GM18499 (cell line): ENCODE measurements around the gene NUTF2.

Experiments
- ATAC-seq: cut with Tn5 transposase; IDR thresholded peaks from one replicate; pipeline ENCODE4 v1.9.1; 2021; ENCODE audit warnings: moderate number of reproducible peaks; ENCODE audit not compliant: insufficient read depth, unreplicated experiment

Gene NUTF2

DNA sequence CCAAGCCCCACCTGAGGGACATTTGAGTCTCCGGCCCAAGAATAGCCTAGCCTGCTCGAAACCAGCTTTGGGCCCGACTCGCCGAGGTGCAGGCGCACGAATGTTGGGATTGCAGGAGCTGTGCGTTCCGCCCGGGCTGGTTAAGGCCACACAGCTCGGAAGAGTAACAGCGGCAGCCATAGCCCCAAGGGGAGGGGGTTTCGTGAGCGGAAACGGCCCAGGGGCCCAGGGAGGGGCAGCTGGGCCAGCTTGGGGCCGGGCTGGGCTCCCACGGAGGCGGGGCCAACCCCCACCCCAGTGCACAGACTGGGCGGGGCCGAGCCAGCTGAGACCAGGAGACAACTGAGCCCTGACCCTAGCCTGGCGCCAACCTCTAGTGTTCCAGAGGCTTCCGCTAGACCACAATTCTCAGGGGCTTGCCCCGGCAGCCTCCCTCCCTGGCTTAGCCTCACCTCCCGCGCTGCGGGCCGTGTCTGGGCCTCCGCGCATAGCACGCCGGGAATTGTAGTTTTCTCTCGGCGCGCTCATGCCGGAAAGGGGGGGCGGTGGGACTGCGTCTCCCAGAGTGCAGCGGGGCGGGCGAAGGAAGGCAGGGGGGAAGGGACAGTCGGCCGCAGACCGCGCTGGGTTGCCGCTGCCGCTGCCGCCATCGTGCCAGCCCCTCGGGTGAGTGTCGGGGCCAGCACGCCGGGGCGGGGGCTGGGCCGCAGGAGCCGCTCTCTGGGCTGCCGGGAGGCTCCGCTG lies at the start of gene NUTF2:
Gene NUTF2, plus strand, starts transcription at position 614 of the 744 bp plus-strand sequence. CDS start 18,198 bp downstream, outside the sequence.
- peak; percentile 44 for ATAC-seq

DNA sequence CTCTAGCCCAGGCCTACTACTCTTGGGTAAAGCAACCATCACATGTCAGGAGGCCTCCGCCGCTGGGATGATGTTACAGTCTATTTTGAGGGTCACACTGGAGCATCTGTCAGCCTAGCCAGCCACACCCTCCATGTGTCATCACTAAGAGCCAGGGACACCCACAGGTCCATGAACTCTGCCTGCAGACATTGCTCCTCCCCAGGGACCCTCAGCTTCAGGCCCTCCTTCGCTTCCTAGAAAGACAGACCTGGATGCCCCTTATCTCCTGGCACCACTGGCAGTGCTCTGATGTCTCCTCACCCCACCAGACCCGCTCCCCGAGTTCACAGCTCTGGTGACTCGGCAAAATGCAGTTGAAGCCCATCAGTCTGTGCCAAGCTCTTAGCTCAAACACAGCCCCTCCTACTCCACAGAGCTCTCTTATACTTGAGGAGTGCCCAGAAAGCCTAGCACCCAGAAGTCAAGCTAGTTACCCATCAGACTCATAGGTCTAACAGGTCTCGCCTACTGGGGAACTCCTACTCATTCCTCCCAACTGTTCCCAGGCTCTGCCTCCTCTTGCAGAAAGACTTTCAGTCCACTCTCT lies 46.3 kb upstream of the NUTF2 start:
- ATAC-seq: no peak

- ATAC-seq: no peak
Observed at GRCh38 chr16:67801241-67801640, 45.5 kb upstream of the NUTF2 start.

- ATAC-seq: no peak
Observed at GRCh38 chr16:67801883-67802282, 44.9 kb upstream of the NUTF2 start.

- ATAC-seq: no peak
Observed at GRCh38 chr16:67803894-67804293, 42.8 kb upstream of the NUTF2 start.

GRCh38 chr16:67804853-67805542 lies 41.7 kb upstream of the NUTF2 start:
- no peak for ATAC-seq

DNA sequence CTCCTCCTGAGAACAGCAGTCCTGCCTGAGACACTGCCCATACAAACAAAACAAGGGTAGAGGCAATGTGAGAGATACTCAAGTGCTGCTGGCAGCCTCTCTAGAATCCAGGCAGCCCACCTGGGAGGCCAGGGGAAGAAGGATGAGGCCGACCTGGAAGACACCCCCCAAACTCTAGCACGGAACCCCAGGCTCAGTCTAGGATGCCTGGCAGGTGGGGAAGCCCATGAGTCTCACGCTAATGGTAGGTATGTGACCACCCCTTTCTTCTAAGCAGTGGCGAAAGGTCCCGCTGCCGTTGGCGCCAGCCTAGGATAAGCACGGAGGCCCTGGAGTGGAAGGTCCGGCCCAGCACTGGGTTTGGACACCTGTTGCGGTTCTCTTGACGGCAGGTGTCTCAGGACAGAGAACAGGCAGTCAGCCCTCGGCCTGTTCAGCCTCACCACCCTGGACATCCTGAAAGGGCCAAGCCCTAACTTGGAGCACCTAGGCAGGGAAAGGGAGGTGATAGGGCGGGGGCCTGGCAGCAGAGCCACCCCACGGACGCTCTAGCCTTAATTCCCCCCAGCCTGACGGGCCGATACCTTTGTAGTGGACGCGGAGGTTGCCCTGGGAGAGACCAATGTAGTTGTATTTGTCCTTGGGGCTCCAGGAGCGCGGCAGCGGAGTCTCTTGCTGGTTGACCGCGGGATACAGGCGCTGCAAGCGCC lies 40.9 kb upstream of the NUTF2 start:
- no peak for ATAC-seq

DNA sequence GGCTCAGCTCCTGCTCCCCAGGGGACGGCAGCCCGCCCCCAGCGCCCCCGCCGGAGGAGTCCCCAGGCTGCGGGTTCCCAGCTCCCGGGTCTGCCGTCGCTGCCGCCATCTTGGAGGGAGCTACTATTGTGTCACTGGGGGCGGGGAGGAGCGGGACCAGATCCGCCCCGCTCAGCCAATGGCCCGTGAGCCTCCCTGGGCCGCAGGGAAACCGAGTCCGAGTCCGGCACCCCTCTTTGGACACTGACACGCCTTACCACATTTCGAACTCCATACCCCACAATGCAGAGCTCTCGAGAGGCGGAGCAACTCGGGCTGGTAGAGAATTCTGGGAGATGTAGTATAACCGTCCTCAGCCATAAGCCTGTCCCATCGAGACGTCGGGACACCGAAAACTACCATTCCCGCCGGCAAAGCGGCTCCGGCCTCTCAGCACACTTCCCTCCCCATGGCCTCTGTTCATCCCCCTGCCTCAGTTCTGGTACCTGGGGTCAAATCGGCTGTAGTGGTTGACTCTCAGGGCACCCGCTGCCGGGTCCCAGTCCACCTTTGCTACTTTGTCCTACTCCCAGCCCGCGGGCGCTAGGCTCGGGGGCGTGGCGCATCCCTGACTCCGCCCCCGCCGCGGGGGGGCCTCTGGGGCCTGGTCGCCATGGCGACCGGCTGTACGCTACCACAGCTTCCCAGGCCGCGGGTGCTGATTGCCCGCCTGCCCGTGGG lies 40.1 kb upstream of the NUTF2 start, which contains the start of the genes RANBP10 and TSNAXIP1:
Gene RANBP10, minus strand, starts transcription at position 133 of the 720 bp plus-strand sequence. Its CDS starts 24 bp downstream, at position 109.
Gene TSNAXIP1, plus strand, starts transcription at position 462 of the 720 bp plus-strand sequence. CDS start 261 bp downstream, outside the sequence.
- ATAC-seq: peak; percentile 89

GRCh38 chr16:67807148-67807682 lies 39.5 kb upstream of the NUTF2 start:
- peak; percentile 1 for ATAC-seq

DNA sequence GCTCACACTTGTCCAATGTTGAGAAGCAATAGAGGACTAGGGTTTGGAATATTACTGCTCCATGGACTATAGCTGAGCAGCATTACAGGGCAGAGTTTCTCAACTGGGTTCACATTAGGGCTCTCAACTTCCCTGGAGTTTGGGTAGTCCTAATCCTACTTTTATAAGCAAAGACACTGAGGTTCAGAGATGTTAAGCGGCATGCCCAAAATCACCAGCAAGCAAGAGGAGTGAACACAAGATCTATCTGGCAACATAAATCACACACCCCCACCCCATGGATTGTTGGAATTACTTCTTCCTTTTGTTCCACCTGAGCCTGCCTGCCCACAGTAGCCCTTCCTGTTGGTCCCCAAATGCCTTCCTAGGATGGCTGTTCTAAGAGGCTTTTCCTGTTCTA lies 34.8 kb upstream of the NUTF2 start:
- ATAC-seq: no peak

GRCh38 chr16:67814567-67814966 lies 32.2 kb upstream of the NUTF2 start:
- no peak for ATAC-seq

GRCh38 chr16:67820608-67821259 lies 26.0 kb upstream of the NUTF2 start:
- no peak for ATAC-seq

DNA sequence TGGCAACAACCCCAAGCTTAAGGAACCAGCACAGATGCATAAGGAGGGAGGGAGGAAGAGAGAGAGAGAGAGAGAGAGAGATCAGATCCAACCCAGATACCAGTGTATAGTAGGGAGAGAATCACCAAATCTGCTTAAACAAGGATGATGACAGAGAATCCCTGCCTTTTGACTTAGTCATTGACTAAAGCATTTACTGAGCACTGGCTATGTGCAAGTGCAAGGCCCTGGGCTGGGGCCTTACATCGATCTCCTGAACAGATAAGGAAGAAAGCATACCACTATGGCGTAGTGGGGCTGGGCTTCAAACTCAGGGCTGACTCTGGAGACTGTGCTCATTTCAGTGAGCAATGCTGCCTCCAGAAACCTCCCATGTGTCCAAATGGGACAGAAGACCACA lies 24.2 kb upstream of the NUTF2 start:
- no peak for ATAC-seq

DNA sequence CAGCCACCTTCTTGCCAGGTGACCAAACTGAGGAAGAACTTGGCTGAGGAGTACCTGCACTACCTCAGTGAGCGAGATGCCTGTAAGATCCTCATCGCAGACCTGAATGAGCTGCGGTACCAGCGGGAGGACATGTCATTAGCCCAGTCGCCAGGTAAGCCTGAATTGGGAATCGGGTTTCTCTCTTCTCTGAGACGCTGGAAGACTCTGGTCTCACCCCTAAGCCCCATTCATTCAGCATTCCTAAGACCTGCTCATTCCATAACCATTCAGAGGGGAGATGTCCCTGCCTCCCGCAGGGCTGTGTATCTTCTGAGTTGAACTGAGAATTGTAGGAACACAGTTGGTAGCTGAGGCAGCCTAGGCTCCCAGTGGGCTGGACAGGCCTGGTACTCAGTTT lies 21.6 kb upstream of the NUTF2 start:
- no peak for ATAC-seq

DNA sequence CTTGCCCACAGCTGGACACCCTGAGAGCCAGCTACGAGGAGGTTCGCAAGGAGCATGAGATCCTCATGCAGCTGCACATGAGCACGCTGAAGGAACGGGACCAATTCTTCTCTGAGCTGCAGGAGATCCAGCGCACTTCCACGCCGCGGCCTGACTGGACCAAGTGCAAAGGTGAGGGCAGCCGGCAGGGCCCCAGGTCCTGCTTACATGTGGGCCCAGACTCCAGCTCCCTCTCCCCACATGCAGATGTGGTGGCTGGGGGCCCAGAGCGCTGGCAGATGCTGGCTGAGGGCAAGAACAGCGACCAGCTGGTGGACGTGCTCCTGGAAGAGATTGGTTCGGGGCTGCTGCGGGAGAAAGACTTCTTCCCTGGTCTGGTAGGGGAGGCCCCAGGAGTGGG lies 20.8 kb upstream of the NUTF2 start:
- ATAC-seq: no peak

- no peak for ATAC-seq
Observed at GRCh38 chr16:67828651-67829050, 18.1 kb upstream of the NUTF2 start.

DNA sequence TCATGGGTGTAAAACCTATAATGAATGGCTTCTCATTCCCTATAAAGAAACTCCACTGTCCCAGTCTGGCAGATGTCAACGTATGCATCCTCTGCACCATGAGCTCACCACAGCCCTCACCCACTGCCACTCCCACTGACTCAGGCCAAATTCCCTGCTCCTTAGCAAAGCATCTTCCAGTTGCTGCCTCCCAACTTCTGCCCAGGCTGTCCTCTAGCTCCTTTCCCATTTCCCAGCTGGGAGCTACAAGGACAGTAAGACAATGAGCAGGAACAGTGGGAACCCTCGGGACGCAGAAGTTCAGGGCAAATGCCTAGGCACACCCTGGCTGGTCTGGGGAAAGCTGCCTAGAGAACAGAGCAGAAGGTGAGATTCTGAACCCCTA lies 13.7 kb upstream of the NUTF2 start:
- no peak for ATAC-seq

DNA sequence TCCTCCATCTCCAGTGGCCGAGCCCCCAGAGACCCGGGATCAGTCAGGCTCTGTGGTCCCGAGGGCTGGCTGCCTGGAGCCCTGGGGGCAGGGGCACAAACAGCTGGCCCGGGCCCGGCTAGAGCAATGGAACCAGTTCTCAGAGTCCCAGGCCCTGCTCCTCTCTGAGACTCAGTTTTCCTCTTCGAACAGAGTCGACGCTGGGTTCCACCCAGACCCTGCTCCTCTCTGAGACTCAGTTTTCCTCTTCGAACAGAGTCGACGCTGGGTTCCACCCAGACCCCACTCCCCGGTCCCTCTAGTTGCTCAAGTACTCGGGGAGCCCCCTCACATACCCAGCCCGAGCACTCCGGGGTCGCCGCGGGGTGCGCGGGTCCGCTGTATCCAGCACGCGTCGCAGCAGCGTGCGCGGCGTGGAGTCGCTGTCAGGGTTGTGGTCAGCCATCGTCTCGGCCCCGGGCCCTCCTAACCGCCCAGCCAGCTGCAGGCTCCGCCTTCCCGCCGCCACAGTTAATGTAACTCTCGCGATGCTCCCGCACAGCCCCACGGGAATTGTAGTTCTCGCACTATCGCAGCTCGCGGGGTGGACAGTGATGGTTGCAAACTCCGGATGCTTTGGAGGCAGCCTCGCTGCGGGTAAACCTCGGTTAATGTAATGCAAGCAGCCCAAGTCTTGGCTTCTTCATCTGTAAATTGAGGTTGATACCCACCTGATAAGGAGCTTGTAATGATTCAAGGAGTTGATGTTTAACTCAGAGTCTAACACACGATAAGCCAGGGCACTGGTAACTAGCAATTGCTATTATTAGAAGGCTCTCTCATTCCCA lies 13.1 kb upstream of the NUTF2 start:
- peak; percentile 94 for ATAC-seq
